Coronary artery (tissue), 2 donors: ENCODE results near the gene BSG.
A peak's percentile ranks its signal among the peaks of the same experiment; 100 is the strongest.

Experiments
- DNase-seq: peaks from one replicate; pipeline ENCODE4 v3.0.0-alpha.2; 2017; ENCODE audit warnings: low spot score
- H3K27ac ChIP-seq, 2 donors: fragments of 200-600 bp; sonication (generic); one replicate each; pipeline ENCODE4 v1.5.1; 2016 to 2019
- H3K4me3 ChIP-seq: fragments of 200-600 bp; sonication (generic); 2 replicates; pipeline ENCODE4 v1.5.1; 2016; ENCODE audit warnings: mild to moderate bottlenecking, moderate library complexity
- CTCF ChIP-seq: fragments of 200-600 bp; sonication (generic); IDR thresholded peaks from one replicate; pipeline ENCODE4 v1.5.1; 2019; ENCODE audit warnings: antibody characterized with exemption

BSG gene

GRCh38 chr19:535017-535835 lies 37.2 kb upstream of the BSG start:
- Histone ChIP-seq H3K27ac (peak overlapping the region in 1 of 2 donors; percentile 7), H3K4me3 (no peak overlapping the region)
- TF ChIP-seq CTCF: no peak
- no peak for DNase-seq

GRCh38 chr19:536031-536880 lies 36.1 kb upstream of the BSG start:
- no peak overlapping the region for H3K27ac ChIP-seq
- no peak for TF ChIP-seq CTCF
- H3K4me3 ChIP-seq: no peak overlapping the region
- no peak for DNase-seq

GRCh38 chr19:536881-537404 lies 35.5 kb upstream of the BSG start:
- H3K27ac ChIP-seq: no peak overlapping the region
- H3K4me3 ChIP-seq: no peak overlapping the region
- no peak for TF ChIP-seq CTCF
- DNase-seq: no peak

GRCh38 chr19:538641-539428 lies 33.6 kb upstream of the BSG start:
- H3K4me3 ChIP-seq: no peak overlapping the region
- no peak for DNase-seq
- no peak for TF ChIP-seq CTCF
- H3K27ac ChIP-seq: no peak overlapping the region

GRCh38 chr19:539429-540030 lies 32.9 kb upstream of the BSG start:
- DNase-seq: no peak
- no peak for TF ChIP-seq CTCF
- no peak overlapping the region for H3K4me3 ChIP-seq
- no peak overlapping the region for H3K27ac ChIP-seq

- H3K27ac ChIP-seq: no peak overlapping the region
- no peak for DNase-seq
- H3K4me3 ChIP-seq: no peak overlapping the region
- no peak for TF ChIP-seq CTCF
These were observed 31.3 kb upstream of the BSG start for GRCh38 chr19:540867-541637.
